HEK293 (cell line): ENCODE data around the gene PAM.

ENCODE experiments used
- CTCF ChIA-PET: fragments of 350-600 bp; formaldehyde crosslinking; extraction: SDS; loops from one replicate; lab custom pipeline; 2021; ENCODE audit warnings: antibody characterized with exemption; lab: Yijun Ruan, JAX
- POLR2A ChIA-PET: fragments of 300-600 bp; formaldehyde crosslinking; extraction: SDS; loops from one replicate; lab custom pipeline; 2020; ENCODE audit warnings: antibody characterized with exemption, inconsistent platforms; lab: Yijun Ruan, JAX
- H3K27ac ChIP-seq: fragments of 200-500 bp; sonication (Bioruptor generic); 2 replicates; pipeline ENCODE4 v1.5.1; 2014; ENCODE audit warnings: low read depth, low read length, control low read depth, inconsistent platforms; ENCODE audit errors: extremely low read depth
- H3K36me3 ChIP-seq, 2 experiments: fragments of 200-500 bp in 1 of 2; sonication (Bioruptor generic) in 1 of 2; 1 replicate in 1 of 2; 2 replicates in 1 of 2; pipeline ENCODE4 v1.5.1; 2014 to 2017; ENCODE audit warnings: inconsistent platforms in 2 of 2, low read length in 2 of 2; ENCODE audit not compliant: control insufficient read depth in 2 of 2, insufficient read depth in 1 of 2
- H3K4me1 ChIP-seq: fragments of 200-500 bp; sonication (Bioruptor generic); 2 replicates; pipeline ENCODE4 v1.5.1; 2014; ENCODE audit warnings: mild to moderate bottlenecking, low read length, inconsistent platforms; ENCODE audit not compliant: control insufficient read depth, insufficient read depth
- H3K4me3 ChIP-seq: 2 replicates; pipeline ENCODE4 v1.5.1; 2011; ENCODE audit warnings: low read depth, mild to moderate bottlenecking, control low read depth, low read length, moderate library complexity
- H3K9me3 ChIP-seq: fragments of 200-500 bp; sonication (Bioruptor generic); 2 replicates; pipeline ENCODE4 v1.5.1; 2014; ENCODE audit warnings: low read depth, low read length, inconsistent platforms; ENCODE audit not compliant: control insufficient read depth, insufficient read depth
- FEZF1 ChIP-seq: fragments of 450-650 bp; formaldehyde crosslinking; IDR thresholded peaks from 2 replicates; pipeline ENCODE4 v1.5.1; 2016; ENCODE audit warnings: missing biosample characterization, missing genetic modification characterization
- KLF16 ChIP-seq: fragments of 450-650 bp; formaldehyde crosslinking; IDR thresholded peaks from 2 replicates; pipeline ENCODE4 v1.5.1; 2017; ENCODE audit warnings: missing biosample characterization, missing genetic modification characterization
- KLF17 ChIP-seq: fragments of 450-650 bp; formaldehyde crosslinking; IDR thresholded peaks from 2 replicates; pipeline ENCODE4 v1.5.1; 2016; ENCODE audit warnings: missing biosample characterization, missing genetic modification characterization
- KLF8 ChIP-seq: fragments of 450-650 bp; formaldehyde crosslinking; IDR thresholded peaks from 2 replicates; pipeline ENCODE4 v1.5.1; 2016; ENCODE audit warnings: missing biosample characterization, missing genetic modification characterization
- MEIS1 ChIP-seq: sonication (generic); formaldehyde crosslinking; IDR thresholded peaks from 2 replicates; pipeline ENCODE4 v1.8.1; 2022; ENCODE audit warnings: missing genetic modification reagents, mild to moderate bottlenecking, borderline replicate concordance
- RBAK ChIP-seq: fragments of 450-650 bp; formaldehyde crosslinking; IDR thresholded peaks from 2 replicates; pipeline ENCODE4 v1.5.1; 2016; ENCODE audit warnings: missing biosample characterization, missing genetic modification characterization
- TRIM28 ChIP-seq: IDR thresholded peaks from 2 replicates; pipeline ENCODE4 v1.6.1; 2011; ENCODE audit warnings: low read length, control low read depth, borderline replicate concordance
- WT1 ChIP-seq: fragments of 450-650 bp; formaldehyde crosslinking; IDR thresholded peaks from 2 replicates; pipeline ENCODE4 v1.5.1; 2016; ENCODE audit warnings: missing biosample characterization, missing genetic modification characterization
- ZBTB1 ChIP-seq: fragments of 450-650 bp; formaldehyde crosslinking; IDR thresholded peaks from 2 replicates; pipeline ENCODE4 v1.5.1; 2016; ENCODE audit warnings: missing biosample characterization, missing genetic modification characterization
- ZBTB17 ChIP-seq: fragments of 450-650 bp; formaldehyde crosslinking; IDR thresholded peaks from 2 replicates; pipeline ENCODE4 v1.5.1; 2016; ENCODE audit warnings: missing biosample characterization, missing genetic modification characterization
- ZNF155 ChIP-seq: fragments of 450-650 bp; formaldehyde crosslinking; IDR thresholded peaks from 2 replicates; pipeline ENCODE4 v1.5.1; 2016; ENCODE audit warnings: missing biosample characterization, missing genetic modification characterization
- ZNF239 ChIP-seq: fragments of 450-650 bp; formaldehyde crosslinking; IDR thresholded peaks from 2 replicates; pipeline ENCODE4 v1.5.1; 2016; ENCODE audit warnings: missing biosample characterization, missing genetic modification characterization
- ZNF266 ChIP-seq: fragments of 450-650 bp; formaldehyde crosslinking; IDR thresholded peaks from 2 replicates; pipeline ENCODE4 v1.5.1; 2016; ENCODE audit warnings: missing biosample characterization, missing genetic modification characterization, low read depth
- ZNF350 ChIP-seq: fragments of 450-650 bp; formaldehyde crosslinking; IDR thresholded peaks from 2 replicates; pipeline ENCODE4 v1.5.0; 2017; ENCODE audit warnings: missing biosample characterization, mild to moderate bottlenecking, missing genetic modification characterization
- ZNF423 ChIP-seq: fragments of 450-650 bp; formaldehyde crosslinking; IDR thresholded peaks from 2 replicates; pipeline ENCODE4 v1.5.1; 2016; ENCODE audit warnings: missing biosample characterization, missing genetic modification characterization
- ZNF518A ChIP-seq: fragments of 450-650 bp; formaldehyde crosslinking; conservative IDR thresholded peaks from 2 replicates; pipeline ENCODE4 v1.5.1; 2016; ENCODE audit warnings: low read depth, missing biosample characterization, missing genetic modification characterization
- ZNF529 ChIP-seq: fragments of 450-650 bp; formaldehyde crosslinking; IDR thresholded peaks from 2 replicates; pipeline ENCODE4 v1.5.1; 2017; ENCODE audit warnings: missing genetic modification characterization, missing biosample characterization; ENCODE audit not compliant: insufficient replicate concordance
- ZNF558 ChIP-seq: fragments of 450-650 bp; formaldehyde crosslinking; IDR thresholded peaks from 2 replicates; pipeline ENCODE4 v1.5.1; 2016; ENCODE audit warnings: missing biosample characterization, missing genetic modification characterization
- ZNF600 ChIP-seq: fragments of 450-650 bp; formaldehyde crosslinking; IDR thresholded peaks from 2 replicates; pipeline ENCODE4 v1.5.1; 2016; ENCODE audit warnings: missing biosample characterization, missing genetic modification characterization
- ZNF623 ChIP-seq: fragments of 450-650 bp; formaldehyde crosslinking; IDR thresholded peaks from 2 replicates; pipeline ENCODE4 v1.5.1; 2016; ENCODE audit warnings: missing biosample characterization, missing genetic modification characterization
- ZNF639 ChIP-seq: fragments of 450-650 bp; formaldehyde crosslinking; IDR thresholded peaks from 2 replicates; pipeline ENCODE4 v1.5.1; 2016; ENCODE audit warnings: missing biosample characterization, missing genetic modification characterization
- ZNF664 ChIP-seq: fragments of 450-650 bp; formaldehyde crosslinking; IDR thresholded peaks from 2 replicates; pipeline ENCODE4 v1.5.1; 2016; ENCODE audit warnings: missing biosample characterization, missing genetic modification characterization
- ZNF76 ChIP-seq: fragments of 450-650 bp; formaldehyde crosslinking; IDR thresholded peaks from 2 replicates; pipeline ENCODE4; 2016; ENCODE audit warnings: low read depth, missing biosample characterization, missing genetic modification characterization, borderline replicate concordance
- ZNF837 ChIP-seq: fragments of 450-650 bp; formaldehyde crosslinking; IDR thresholded peaks from 2 replicates; pipeline ENCODE4 v1.5.1; 2016; ENCODE audit warnings: missing biosample characterization, missing genetic modification characterization
- ZNF843 ChIP-seq: fragments of 450-650 bp; formaldehyde crosslinking; IDR thresholded peaks from 2 replicates; pipeline ENCODE4 v1.5.1; 2016; ENCODE audit warnings: missing biosample characterization, missing genetic modification characterization
- ZSCAN16 ChIP-seq: fragments of 450-650 bp; formaldehyde crosslinking; IDR thresholded peaks from 2 replicates; pipeline ENCODE4 v1.5.1; 2016; ENCODE audit warnings: missing biosample characterization, missing genetic modification characterization
- TF ChIP-seq, protein P1 (sequence below): fragments of 450-650 bp; formaldehyde crosslinking; IDR thresholded peaks from 2 replicates; pipeline ENCODE4 v1.5.1; 2016; ENCODE audit warnings: missing biosample characterization, missing genetic modification characterization

The PAM gene

DNA sequence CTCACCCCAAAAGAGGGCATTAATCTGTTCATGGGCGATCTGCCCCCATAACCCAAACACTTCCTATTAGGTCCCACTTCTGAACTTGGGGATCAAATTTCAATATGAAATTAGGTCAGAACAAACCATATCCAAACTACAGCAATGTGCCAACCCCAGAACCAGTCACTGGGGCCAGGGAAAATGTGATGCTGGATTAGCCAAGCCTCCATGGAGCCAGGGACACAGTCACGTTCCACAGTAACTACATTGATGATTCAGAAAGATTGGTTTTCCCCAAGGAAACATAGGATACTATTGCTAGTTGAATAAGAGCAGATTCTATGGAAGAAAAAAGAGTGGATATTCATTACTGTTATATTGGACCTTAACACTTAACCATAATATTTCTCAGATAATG, 280.6 kb downstream of the PAM start:
- TF ChIP-seq ZNF843: no peak
- TF ChIP-seq ZNF423: no peak
- TF ChIP-seq ZNF529 (tag by site-specific recombination): no peak
- TF ChIP-seq KLF16 (tag by site-specific recombination): no peak
- no peak for TF ChIP-seq ZBTB17 (tag by site-specific recombination)
- TF ChIP-seq MEIS1 (CRISPR knock-in tag): no peak
- no peak for TF ChIP-seq TRIM28
- no peak for TF ChIP-seq ZNF350 (tag by site-specific recombination)
- TF ChIP-seq ZNF76 (tag by site-specific recombination): no peak
- TF ChIP-seq KLF8 (tag by site-specific recombination): no peak
- no peak for TF ChIP-seq ZNF639 (tag by site-specific recombination)
- no peak for TF ChIP-seq ZNF600 (tag by site-specific recombination)
- no peak for TF ChIP-seq WT1 (tag by site-specific recombination)
- no peak for TF ChIP-seq ZNF664 (tag by site-specific recombination)
- TF ChIP-seq ZBTB1 (tag by site-specific recombination): no peak
- TF ChIP-seq ZNF623 (tag by site-specific recombination): no peak
- no peak for TF ChIP-seq ZNF837 (tag by site-specific recombination)
- no peak for TF ChIP-seq KLF17
- TF ChIP-seq, all 188 proteins: peak for 0

GRCh38 chr5:103036601-103037000, 281.5 kb downstream of the PAM start:
- no peak overlapping the region for H3K4me3 ChIP-seq
- POLR2A ChIA-PET: no interaction called here
- H3K27ac ChIP-seq: no peak overlapping the region
- CTCF ChIA-PET: interaction anchor here (0.6 to 1.4 kb wide), 3 partner anchors 12 to 256 kb away, joined by 3 to 4 read pairs (median 3); no protein-coding TSS in a partner anchor
- no peak for TF ChIP-seq ZNF155 (tag by site-specific recombination)
- TF ChIP-seq ZNF266 (tag by site-specific recombination): no peak
- TF ChIP-seq, protein P1, sequence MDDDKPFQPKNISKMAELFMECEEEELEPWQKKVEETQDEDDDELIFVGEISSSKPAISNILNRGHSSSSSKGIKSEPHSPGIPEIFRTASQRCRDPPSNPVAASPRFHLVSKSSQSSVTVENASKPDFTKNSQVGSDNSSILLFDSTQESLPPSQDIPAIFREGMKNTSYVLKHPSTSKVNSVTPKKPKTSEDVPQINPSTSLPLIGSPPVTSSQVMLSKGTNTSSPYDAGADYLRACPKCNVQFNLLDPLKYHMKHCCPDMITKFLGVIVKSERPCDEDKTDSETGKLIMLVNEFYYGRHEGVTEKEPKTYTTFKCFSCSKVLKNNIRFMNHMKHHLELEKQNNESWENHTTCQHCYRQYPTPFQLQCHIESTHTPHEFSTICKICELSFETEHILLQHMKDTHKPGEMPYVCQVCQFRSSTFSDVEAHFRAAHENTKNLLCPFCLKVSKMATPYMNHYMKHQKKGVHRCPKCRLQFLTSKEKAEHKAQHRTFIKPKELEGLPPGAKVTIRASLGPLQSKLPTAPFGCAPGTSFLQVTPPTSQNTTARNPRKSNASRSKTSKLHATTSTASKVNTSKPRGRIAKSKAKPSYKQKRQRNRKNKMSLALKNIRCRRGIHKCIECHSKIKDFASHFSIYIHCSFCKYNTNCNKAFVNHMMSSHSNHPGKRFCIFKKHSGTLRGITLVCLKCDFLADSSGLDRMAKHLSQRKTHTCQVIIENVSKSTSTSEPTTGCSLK (tag by site-specific recombination): no peak
- TF ChIP-seq RBAK: no peak
- no peak for TF ChIP-seq ZNF518A (tag by site-specific recombination)
- TF ChIP-seq FEZF1 (tag by site-specific recombination): no peak
- no peak for TF ChIP-seq ZNF558 (tag by site-specific recombination)
- TF ChIP-seq ZNF239: no peak
- no peak for TF ChIP-seq ZSCAN16 (tag by site-specific recombination)
- H3K4me1 ChIP-seq: no peaks in the 10 kb centered on the region
- no peaks in the 10 kb centered on the region for H3K9me3 ChIP-seq
- peaks cover 0 to 7% of the 10 kb centered on the region in 2 experiments; a peak in 1 of 3 replicates for H3K36me3 ChIP-seq

More for the DNA sequence above, 280.6 kb downstream of the PAM start:
- H3K4me1 ChIP-seq: no peaks in the 10 kb centered on the region
- no peaks in the 10 kb centered on the region for H3K9me3 ChIP-seq
- peaks cover 0 to 7% of the 10 kb centered on the region in 2 experiments; a peak in 1 of 3 replicates for H3K36me3 ChIP-seq
- no peak overlapping the region for H3K27ac ChIP-seq
- H3K4me3 ChIP-seq: no peak overlapping the region
- ChIA-PET POLR2A (no interaction called here), CTCF (interaction anchor here (0.6 to 1.4 kb wide), 3 partner anchors 254 to 452 kb away, joined by 3 to 4 read pairs (median 3); no protein-coding TSS in a partner anchor)
